NCI-H128 (cell line): ENCODE results near the gene DPYD.

Experiments
- DNase-seq: peaks from one replicate; lab custom pipeline; 2025; ENCODE audit not compliant: unreplicated experiment; lab: John Stamatoyannopoulos, UW

Gene DPYD

DNA sequence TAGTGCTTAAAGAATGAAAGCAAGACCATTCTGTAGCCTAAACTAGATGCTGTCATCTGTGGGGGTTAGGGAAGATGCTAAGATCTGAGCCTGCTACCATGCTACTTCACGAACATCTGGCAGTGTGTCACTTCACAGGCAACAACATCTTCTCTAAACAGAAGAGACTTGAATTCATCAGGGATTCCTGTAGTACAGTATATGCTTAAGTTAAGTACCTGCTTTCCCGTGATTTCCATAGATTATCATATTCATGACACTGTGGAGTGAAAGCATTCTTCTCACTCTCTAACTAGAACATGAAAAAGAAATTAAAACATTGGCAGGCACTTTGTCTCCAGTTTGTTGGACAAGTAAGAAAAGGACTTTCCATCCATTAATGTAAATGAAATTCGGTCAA, 808.4 kb downstream of the DPYD start:
- no peak for DNase-seq

DNA sequence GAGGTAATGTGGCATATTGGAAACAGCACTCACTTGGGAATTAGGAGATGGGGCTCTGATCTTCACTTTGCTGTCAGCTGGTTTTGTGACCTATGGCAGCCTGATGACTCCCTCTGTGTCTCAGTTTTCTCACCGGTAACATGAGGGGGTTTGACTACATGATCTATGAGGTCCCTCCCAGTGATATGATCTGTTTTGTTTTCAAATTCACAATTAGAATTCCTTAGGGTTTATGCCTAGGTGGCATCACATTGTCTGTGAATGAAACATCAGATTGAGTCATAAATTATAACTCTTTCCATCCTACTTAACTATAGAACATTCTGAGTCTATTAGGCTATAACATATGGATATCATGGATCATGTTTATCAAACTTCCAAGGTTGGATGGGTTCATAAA, 812.7 kb downstream of the DPYD start:
- DNase-seq, result no peak

DNA sequence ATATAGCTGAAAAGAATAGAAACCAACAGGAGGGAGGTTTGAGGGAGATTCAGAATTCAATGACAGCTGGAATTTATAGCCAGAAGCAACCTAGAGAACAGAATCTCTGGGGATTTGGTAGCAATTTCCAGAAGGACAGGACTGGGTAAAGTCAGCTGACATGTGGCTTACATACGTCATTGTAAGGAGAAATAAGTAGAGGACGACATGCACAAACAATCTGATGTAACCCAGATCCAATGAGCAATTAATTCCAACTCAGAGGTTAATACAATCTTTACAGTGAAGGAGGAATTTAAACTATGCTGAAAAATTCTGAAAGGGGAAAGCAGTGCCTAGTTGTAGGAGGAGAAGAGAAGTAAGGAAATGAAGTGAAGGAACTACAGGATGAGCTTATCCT, 815.3 kb downstream of the DPYD start:
- no peak for DNase-seq

DNA sequence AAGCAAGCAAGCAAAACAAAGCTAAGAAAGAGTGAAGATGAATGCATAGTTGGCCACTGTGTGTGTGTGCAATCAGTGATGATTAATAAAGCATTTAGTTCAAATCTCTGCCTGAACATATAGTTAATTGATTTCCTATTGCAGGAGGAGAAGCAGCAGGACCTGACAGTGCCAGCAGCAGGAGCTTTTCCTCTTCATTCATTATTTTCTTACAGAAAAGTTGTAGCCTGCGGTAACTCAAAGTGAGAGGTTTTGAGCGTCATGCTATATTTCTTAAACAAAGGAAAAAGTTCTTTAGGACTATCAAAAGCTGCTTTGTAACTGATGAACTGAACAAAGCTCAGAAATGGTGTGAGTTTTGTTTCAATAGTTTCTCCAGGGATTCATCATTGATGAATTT, 819.3 kb downstream of the DPYD start:
- no peak for DNase-seq

DNA sequence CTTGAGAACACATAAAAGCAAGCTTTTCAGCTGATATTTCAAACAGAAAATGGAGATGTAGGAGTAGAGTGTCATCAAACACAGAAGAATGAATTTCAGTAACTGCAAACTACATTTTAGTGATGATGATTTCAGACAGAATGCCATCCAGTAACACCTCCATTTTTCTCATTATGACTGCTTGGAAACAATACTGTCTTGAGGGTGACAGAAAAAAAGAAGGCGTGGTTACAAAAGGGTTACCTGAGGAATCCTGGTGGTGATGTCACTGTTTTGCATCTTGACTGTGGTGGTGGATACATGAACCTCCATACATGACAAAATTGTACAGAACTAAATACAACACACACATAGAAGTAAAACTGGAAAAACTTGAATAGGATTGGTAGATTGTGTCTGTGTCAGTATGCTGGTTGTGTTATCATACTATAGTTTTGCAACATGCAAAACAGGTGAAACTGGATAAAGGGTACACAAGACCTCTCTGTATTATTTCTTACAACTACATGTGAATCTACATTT, 823.4 kb downstream of the DPYD start:
- DNase-seq, result no peak

DNA sequence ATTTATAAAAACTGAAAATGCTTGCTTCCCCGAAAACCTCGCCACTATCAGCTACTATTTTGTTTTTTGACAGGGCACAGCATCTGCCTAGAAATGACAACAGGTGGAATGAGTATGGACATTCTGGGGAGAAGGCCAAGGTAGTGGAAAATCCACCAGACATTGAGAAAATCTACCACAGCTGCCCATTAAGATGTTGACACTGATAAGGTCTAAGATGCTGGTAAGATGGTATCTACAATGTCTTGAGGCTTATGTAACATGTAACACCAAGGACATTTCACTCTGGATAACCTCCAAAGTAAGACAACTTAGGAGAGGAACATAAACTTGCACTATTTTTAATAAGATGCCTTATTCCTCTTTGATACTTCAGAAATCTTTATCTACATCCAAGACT, 825.1 kb downstream of the DPYD start:
- DNase-seq, result no peak

DNA sequence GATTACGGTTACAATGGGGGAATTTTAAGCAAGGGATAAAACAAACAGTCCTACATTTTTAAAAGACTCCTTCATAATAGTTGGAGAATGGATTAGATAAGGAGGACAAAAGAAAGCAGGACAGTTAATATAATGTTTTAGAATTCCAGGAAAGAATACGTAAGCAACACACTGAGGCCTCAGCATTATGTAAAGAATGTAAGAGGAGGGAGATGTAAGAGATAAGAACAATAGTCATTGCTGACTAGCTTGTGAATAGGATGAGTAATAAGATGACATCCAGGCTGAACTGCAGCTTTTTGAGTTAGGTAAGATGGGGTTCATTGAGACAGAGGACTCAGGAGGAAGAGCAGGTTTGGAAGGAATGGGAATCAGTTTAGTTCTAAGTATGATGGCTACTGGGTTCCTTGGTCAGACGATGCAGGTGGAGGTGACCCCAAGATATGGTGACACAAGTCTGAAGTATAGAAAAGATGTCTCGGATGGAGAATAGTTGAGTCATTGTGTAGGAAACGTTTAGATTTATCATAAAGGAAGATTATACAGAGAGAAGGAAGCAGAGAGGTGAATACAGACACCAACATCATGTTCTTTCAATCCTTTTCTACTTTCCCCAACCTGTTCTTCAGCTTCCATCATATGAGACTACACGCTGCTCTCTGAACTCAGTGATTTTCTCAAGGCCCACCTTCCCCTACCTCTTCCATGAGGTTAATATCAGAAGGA, 826.4 kb downstream of the DPYD start:
- no peak for DNase-seq

DNA sequence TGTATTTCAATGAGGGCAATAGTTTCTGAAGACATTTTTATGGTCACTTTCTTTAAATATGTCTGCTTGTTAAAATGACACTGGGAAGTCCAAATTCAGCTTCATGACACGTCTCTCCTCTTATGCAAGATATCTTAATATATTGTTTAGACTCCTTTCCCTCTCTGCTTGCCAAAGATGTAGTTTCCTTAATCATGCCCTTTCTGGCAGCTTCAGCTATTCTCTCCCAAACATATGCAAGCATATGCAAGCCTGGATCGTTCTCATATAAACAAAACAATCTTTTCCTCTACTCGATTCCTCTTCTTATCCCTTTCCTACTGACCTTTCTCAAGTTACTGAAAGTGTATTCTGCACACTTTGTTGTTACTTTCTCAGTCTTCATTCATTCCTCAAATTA, 827.1 kb downstream of the DPYD start:
- no peak for DNase-seq

DNA sequence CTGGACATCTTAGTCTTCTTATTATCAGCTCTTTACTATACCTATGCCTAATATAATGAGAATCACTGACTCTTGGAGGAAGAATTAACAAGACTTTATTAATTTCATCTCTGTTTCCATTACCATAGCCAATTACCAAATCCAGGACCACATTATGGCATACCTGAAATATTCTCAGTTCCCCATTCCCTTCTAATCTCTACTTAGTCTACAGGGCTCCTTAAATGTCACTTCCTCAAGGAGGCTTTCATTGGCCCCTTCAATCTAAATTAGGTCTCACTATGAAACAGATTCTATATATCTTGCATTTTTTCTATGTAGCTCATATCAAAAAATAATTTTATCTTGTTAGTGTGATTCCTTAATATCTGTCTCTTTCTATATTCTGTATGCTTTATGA, 828.0 kb downstream of the DPYD start:
- no peak for DNase-seq

DNA sequence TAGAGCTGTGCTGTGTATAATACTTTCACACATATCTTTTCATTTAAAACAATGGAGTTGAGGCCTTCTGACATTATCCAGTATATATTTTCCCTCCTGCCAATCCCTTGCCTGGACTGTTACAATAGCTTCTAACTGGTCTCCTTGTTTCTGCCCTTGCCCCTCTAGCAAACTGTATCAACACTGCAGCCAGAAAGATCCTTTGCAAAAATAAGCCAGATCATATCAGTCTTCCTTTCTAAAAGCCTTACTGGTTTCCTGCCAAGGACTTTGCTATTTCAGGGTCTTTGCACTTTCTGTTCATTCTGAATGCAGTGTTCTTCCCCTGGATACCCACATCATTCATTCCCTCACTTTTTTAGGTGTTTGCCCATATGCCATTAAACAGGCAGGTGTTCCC, 829.2 kb downstream of the DPYD start:
- no peak for DNase-seq

DNA sequence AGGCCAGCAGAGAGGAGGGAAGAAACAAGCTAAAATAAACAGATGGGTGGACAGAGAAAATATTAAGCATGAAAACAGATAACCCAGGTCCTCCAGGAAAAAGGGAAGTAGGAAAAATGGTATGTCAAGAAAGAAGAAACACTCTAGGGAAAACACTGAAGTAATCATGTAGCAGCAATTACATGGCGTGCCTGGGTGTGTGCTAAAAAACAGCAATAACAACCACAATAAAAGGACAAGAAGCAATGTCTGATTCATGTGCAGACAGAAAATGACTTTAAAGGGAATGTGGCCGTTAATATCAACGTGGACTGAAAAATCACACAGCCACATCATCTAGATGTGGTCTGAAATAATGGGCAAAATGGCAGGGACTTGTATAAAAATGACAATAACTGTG, 829.6 kb downstream of the DPYD start:
- DNase-seq, result no peak

DNA sequence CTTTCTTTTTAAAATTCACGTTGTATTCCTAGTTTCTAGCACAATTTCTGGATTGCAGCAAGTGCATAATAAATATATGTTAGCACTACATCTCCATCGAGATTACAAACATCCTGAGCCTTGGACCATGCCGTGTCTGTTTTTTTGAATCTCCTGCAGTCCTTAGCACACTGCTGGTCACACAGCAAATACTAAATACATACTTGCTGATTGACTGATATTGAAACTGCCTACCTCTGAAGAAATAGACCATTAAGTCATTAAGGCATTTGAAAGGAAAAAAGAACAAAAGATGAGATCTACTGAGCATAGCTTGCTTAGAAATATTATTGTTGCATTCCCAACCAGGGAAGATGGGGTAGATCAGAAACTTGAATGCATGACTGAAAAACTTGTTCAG, 830.1 kb downstream of the DPYD start:
- DNase-seq, result no peak

DNA sequence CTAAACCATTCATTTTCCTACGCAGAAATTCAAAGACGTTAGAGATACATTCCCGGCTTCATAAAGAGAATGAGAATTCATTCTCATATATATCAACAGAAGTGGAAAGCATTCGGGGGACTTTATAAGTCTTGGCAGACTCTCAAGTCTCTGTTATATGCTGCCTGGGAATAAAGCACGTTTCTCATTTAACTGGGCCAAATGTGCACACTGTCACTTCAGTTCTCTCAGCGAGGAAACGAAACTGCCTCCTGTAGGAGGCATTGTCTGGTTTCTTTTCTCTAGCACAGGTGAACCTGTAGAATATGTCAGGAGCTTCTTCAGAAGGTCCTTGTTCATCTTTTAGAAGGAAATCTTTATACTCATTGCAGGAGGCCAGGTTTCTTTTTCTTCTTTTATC, 831.7 kb downstream of the DPYD start:
- DNase-seq, result no peak

DNA sequence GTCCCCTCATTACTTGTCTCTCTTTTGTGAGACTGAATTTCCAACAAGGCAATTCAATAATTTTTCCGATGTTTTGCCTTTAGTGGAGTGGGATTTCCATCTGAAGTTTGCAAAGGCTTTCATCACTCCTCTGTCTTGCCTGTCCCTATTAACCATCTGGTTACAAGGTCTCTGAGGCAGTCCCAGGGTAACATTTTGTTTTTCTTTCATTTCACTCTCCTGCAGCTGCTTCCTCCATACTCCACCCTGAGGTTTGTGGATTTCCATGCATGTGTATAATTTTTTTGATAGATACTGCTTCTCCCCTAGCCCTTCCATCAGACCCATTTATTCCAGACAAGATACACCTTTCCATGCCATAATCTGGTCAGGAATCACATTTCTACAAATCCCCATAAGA, 832.4 kb downstream of the DPYD start:
- DNase-seq, result no peak

DNA sequence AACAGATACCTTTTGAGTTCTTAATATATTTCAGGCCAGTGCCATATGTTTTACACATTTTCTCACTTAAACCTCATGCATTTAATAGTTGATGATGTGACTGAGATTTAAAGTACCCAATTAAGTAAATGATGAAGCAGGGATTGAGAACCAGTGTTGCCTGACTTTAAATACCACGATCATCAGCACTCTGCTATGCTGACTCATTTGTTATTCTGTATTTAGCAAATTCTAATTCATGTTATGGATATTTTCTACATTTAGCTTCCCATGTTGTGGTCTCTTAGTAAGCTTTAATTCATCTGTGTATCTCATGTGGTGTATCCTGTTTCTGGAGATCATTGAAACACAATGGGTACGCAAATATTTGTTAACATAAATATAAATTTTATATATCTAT, 836.3 kb downstream of the DPYD start:
- no peak for DNase-seq

DNA sequence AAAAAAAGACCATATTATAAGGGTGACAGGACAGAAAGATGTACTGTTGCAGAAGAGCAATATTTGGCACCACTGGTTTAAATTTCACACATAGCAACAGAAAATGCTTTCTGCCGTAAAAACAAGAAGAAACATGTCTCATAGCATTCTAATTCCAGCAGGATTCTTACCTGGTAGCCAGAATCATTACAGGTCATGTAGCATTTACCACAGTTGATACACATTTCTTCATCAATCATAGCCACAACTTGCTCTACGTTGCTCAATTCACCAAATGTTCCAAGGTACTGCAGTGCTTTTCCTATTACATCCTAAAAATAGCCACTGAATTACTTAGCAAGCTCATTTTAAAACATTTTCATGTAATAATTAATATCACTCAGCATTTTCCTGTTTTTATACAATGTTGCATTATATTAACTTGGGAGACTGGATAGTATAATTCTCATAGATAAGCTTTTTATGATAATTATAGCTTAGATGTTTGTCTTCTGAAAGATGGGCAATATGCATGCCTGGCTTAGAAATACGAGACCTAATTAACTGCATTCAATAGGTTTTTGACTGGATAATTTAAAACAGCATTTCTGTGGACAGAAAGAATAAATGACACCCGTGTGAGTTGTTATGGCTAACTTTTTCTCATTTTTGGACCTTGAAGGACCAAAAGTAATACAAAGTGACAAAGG, 838.5 kb downstream of the DPYD start:
- no peak for DNase-seq

DNA sequence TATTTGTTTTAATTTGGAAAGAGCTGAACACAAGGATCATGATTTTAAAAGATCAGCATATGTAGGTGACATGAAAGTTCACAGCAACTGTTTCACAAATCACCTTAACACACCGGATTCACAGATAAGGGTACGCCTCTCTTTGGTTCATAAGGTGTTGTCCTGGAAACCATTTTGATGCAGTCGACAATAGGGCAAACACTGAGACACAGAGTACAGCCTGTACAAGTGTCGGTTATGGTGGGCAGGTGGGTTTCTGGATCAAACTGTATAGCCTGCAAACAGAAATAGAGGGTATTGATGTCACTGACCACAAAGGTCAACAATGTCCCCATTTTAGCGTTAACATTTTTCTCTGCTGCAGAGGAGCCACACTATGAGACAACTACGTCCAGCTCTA, 842.0 kb downstream of the DPYD start:
- no peak for DNase-seq

DNA sequence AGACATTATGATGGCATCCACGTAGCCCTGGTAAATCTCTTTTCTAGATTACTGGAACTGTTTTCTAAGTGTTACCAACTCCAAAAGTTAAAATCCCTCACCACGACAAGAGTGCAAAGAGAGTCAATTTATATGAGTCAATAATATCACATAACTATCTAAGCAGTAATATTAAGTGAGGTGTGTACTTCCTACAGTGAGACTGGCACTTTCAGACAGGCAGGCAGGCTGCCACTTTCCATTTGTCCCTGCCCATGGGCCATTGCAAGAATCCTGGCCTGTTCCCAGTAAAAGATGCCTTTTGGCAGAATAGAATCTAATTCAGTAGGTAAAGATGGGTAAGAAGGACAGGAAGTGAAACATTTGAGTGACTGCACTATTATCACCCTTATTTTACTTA, 843.6 kb downstream of the DPYD start:
- DNase-seq, result no peak

DNA sequence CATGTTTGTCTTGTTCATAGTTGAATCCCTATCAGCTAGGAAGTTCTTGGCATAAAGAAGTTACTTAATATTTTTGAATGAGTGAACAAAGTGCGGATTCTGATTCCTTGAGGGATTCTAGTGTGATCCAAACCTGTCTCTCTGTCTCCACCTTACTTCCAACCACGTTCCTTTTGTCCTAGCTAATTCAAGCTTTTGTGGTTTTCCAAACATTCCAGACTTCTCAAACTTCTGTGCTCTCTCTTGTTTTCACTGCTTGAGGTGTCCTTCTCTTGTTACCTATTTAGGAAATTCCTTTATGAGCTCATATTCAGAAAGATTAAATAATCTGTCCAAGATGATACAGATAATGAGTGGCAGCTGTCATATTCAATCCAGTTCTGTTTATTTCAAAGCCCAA, 846.1 kb downstream of the DPYD start:
- no peak for DNase-seq

DNA sequence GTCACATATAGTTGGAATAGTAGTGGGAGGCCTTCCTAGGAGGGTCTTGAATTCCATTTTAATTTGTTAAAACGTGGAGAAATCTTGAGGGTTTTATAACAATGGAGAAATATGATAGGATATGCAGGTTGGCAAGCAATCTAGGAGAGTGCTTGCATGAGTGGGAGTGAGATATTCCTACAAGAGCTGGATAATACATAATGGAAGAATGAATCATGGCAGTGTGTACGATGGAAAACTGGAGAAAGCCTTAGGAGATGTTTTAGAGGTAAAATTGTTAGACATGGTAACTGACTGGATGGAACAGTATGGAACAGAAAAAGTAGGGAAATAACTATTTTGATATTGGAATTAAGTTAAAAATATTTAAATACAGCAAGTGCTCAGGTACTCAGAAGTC, 846.9 kb downstream of the DPYD start:
- no peak for DNase-seq

DNA sequence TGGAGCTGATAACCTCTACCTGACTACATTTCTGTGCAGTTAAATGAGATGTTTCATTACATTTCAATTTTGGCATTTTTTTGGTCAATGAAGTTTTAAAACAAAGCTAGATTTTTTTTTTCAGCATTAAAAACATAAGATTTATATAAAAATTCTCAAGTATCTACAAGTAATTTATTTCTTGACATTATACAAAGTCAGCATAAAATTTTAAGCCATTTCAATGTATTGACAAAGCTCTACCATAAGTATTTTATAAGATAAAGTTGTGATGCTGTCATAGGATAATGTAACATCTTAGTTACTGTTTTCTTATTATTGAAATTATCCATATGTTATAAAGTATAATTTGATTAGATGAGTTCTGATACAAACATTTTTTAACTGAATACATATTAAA, 847.7 kb downstream of the DPYD start:
- DNase-seq, result no peak

DNA sequence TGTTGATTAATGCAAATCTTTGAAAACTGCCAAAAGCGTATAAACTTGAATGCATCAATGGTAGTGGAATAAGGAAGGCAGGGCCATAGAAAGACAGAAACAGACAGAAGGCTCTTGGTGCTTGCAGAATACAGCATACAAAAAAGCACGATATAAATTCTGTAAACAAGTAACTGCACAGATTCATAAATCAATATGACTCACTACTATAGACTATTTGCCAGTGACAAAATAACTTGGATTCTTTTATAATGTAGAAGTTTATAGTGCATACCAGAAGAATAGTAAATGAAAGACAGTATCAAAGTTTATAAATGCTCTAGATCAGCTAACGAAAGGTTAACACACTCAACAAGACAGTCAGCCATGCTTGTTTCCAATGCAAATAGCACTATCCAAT, 849.7 kb downstream of the DPYD start:
- DNase-seq, result no peak

DNA sequence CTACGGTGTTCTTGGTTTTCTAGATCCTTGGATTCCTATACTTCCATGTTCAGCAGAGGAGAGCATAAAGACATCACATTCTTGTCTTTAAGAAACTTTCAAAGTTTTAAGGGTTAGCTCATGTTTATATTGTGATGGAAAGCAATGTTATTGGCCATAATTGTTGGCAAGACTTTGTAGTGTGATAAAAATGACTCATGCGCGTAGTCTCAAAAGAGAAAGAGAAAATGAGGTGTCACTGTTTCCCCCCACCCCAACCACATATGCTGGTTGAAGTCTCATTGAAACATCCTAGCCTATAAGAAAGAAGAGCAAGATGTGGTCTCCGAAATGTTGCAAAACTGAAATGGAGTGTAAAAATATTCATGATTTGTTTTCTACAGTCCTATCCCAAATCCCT, 850.5 kb downstream of the DPYD start:
- DNase-seq, result no peak
